Activated CD8-positive, alpha-beta memory T cell treated with anti-CD3 and anti-CD28 coated beads for 36 hours (primary cell): ENCODE results near the gene WASHC2C. TPM values are rescaled to one million over a fixed set of nuclear protein-coding genes. Genes with fewer than 3 reads are reported as not detected.
"Not testable (repeated sequence)": the region's sequence is repeated elsewhere in the genome, so short reads cannot be mapped to it uniquely, and the experiment has no call there.

ENCODE experiments used
- CTCF ChIA-PET: fragments of 350-600 bp; sonication (Branson Sonifier 250); formaldehyde crosslinking; loops from one replicate; lab custom pipeline; 2021; ENCODE audit warnings: antibody characterized with exemption; lab: Charles Lee
- POLR2A ChIA-PET: fragments of 350-600 bp; sonication (Branson Sonifier 250); formaldehyde crosslinking; loops from one replicate; lab custom pipeline; 2021; ENCODE audit warnings: antibody characterized with exemption; lab: Charles Lee
- total RNA-seq, 2 experiments: library from RNA; stranded (reverse); gene quantifications; one replicate each; pipeline ENCODE4 v1.2.3, GENCODE V29; 2021

The WASHC2C gene
- total RNA-seq, 2 experiments from 2014 or later = 21.9 to 23.4 TPM

DNA sequence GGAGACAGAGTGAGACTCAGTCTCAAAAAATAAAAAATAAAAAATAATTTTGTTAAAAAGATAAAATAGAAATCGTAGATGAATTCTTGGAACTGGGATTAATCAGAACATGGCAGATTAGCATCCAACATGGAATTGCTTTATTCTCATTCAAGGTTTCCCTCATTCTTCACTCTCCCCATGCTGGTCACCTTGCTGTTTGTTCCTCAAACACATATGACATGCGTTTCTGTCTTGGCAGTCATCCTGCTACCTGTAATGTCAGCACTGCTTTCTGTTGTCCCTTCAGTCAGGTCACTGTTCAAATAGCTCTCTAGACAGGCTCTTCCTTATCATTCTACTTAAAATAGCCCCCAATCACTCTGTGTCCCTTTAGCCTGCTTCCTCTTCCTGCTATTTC, 95.9 kb downstream of the WASHC2C start:
- CTCF ChIA-PET, POLR2A ChIA-PET: not testable (repeated sequence)

Other genes with a start within 250 kb of the WASHC2C start
- 10 to 100 TPM; 10.5 to 12.3 TPM for gene ZFAND4, start 54.5 kb upstream of the WASHC2C start, total RNA-seq
- gene AGAP4, start 120.2 kb downstream of the WASHC2C start, total RNA-seq = 10 to 100 TPM; 13.5 to 14.9 TPM
- 100 to 1,000 TPM; 103 to 108 TPM for gene TIMM23, start 245.2 kb downstream of the WASHC2C start, total RNA-seq